Measurements from ENCODE around the gene TM4SF18.

Gene TM4SF18

GRCh38 chr3:149330609-149331331 lies 2.7 kb downstream of the TM4SF18 start:
- DNase-seq (ENCODE audit: low read depth): no peak

GRCh38 chr3:149327156-149327555 lies 6.3 kb downstream of the TM4SF18 start:
- no peak for DNase-seq (ENCODE audit: low read depth)

- DNase-seq (ENCODE audit: low read depth): no peak
These were observed 7.9 kb downstream of the TM4SF18 start for GRCh38 chr3:149325581-149325980.

- DNase-seq (ENCODE audit: low read depth): no peak
These were observed 9.1 kb downstream of the TM4SF18 start for GRCh38 chr3:149324332-149324731.

GRCh38 chr3:149321640-149322039 lies 11.8 kb downstream of the TM4SF18 start:
- no peak for DNase-seq (ENCODE audit: low read depth)

GRCh38 chr3:149321136-149321535 lies 12.3 kb downstream of the TM4SF18 start:
- DNase-seq (ENCODE audit: low read depth): no peak

GRCh38 chr3:149319750-149320149 lies 13.7 kb downstream of the TM4SF18 start:
- DNase-seq (ENCODE audit: low read depth): no peak

- no peak for DNase-seq (ENCODE audit: low read depth)
These were observed 16.4 kb downstream of the TM4SF18 start for GRCh38 chr3:149317072-149317471.

GRCh38 chr3:149316437-149316836 lies 17.0 kb downstream of the TM4SF18 start:
- DNase-seq (ENCODE audit: low read depth): no peak

- DNase-seq (ENCODE audit: low read depth): no peak
These were observed 17.7 kb downstream of the TM4SF18 start for GRCh38 chr3:149315694-149316093.

- no peak for DNase-seq (ENCODE audit: low read depth)
These were observed 18.4 kb downstream of the TM4SF18 start for GRCh38 chr3:149314807-149315578.

- DNase-seq (ENCODE audit: low read depth): no peak
These were observed 19.9 kb downstream of the TM4SF18 start for GRCh38 chr3:149313542-149313941.

GRCh38 chr3:149310796-149311534 lies 22.5 kb downstream of the TM4SF18 start:
- DNase-seq (ENCODE audit: low read depth): no peak

GRCh38 chr3:149307435-149307783 lies 26.0 kb downstream of the TM4SF18 start:
- no peak for DNase-seq (ENCODE audit: low read depth)

- no peak for DNase-seq (ENCODE audit: low read depth)
These were observed 26.5 kb downstream of the TM4SF18 start for GRCh38 chr3:149306751-149307434.

GRCh38 chr3:149305376-149305775 lies 28.1 kb downstream of the TM4SF18 start:
- no peak for DNase-seq (ENCODE audit: low read depth)

- DNase-seq (ENCODE audit: low read depth): no peak
These were observed 33.3 kb downstream of the TM4SF18 start for GRCh38 chr3:149299938-149300801.

- no peak for DNase-seq (ENCODE audit: low read depth)
These were observed 36.5 kb downstream of the TM4SF18 start for GRCh38 chr3:149296972-149297371.

GRCh38 chr3:149292666-149293065 lies 40.8 kb downstream of the TM4SF18 start:
- DNase-seq (ENCODE audit: low read depth): no peak

- no peak for DNase-seq (ENCODE audit: low read depth)
These were observed 42.3 kb downstream of the TM4SF18 start for GRCh38 chr3:149291178-149291577.

- no peak for DNase-seq (ENCODE audit: low read depth)
These were observed 44.8 kb downstream of the TM4SF18 start for GRCh38 chr3:149288655-149289054.
